NB4 (cell line): ENCODE measurements around the gene MEIOB.
A peak's percentile ranks its signal among the peaks of the same experiment; 100 is the strongest.

Source experiments
- DNase-seq: peaks from one replicate; pipeline ENCODE4 v3.0.0; 2010; ENCODE audit warnings: low read depth
- H3K4me3 ChIP-seq: one replicate; pipeline ENCODE4 v1.5.1; 2011; ENCODE audit warnings: mild to moderate bottlenecking, low read depth, low read length, moderate library complexity
- MYC ChIP-seq: IDR thresholded peaks from 2 replicates; pipeline ENCODE4 v1.6.1; 2011; ENCODE audit warnings: low read depth, low read length
- POLR2A ChIP-seq: IDR thresholded peaks from 2 replicates; pipeline ENCODE4 v1.6.1; 2011; ENCODE audit warnings: mild to moderate bottlenecking; ENCODE audit not compliant: insufficient read length; ENCODE audit errors: extremely low read depth
- TF ChIP-seq, protein P1 (sequence below): IDR thresholded peaks from 2 replicates; pipeline ENCODE4 v1.6.1; 2011; ENCODE audit warnings: low read depth, low read length
- TF ChIP-seq, protein P2 (sequence below): IDR thresholded peaks from one replicate; pipeline ENCODE4 v1.5.1; 2012; ENCODE audit warnings: low read depth, low read length

Gene MEIOB

DNA sequence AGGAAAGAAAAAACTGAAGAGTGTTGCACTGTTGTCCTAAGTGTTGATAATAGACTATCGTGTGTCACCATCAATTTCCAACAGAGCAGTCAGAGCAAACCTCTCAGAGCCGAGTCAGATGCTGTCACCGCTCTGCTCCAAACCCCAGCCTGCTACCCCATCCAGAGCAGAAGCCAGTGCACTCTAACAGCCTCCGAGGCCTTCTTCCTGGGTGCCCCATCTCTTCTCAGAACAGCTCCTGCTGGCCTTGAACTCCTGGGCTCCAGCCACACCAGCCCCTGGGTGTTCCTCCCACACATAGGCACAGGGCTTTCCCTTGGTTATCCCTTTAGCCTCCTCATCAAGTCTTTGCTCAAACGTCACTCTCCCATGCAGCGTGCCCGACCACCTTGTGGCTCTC is 21.0 kb downstream of the MEIOB start:
- no peak overlapping the region for H3K4me3 ChIP-seq
- no peak for DNase-seq
- TF ChIP-seq POLR2A = no peak
- TF ChIP-seq, protein P1, sequence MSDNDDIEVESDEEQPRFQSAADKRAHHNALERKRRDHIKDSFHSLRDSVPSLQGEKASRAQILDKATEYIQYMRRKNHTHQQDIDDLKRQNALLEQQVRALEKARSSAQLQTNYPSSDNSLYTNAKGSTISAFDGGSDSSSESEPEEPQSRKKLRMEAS = no peak
- TF ChIP-seq, protein P2, sequence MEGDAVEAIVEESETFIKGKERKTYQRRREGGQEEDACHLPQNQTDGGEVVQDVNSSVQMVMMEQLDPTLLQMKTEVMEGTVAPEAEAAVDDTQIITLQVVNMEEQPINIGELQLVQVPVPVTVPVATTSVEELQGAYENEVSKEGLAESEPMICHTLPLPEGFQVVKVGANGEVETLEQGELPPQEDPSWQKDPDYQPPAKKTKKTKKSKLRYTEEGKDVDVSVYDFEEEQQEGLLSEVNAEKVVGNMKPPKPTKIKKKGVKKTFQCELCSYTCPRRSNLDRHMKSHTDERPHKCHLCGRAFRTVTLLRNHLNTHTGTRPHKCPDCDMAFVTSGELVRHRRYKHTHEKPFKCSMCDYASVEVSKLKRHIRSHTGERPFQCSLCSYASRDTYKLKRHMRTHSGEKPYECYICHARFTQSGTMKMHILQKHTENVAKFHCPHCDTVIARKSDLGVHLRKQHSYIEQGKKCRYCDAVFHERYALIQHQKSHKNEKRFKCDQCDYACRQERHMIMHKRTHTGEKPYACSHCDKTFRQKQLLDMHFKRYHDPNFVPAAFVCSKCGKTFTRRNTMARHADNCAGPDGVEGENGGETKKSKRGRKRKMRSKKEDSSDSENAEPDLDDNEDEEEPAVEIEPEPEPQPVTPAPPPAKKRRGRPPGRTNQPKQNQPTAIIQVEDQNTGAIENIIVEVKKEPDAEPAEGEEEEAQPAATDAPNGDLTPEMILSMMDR = no peak
- no peak for TF ChIP-seq MYC

DNA sequence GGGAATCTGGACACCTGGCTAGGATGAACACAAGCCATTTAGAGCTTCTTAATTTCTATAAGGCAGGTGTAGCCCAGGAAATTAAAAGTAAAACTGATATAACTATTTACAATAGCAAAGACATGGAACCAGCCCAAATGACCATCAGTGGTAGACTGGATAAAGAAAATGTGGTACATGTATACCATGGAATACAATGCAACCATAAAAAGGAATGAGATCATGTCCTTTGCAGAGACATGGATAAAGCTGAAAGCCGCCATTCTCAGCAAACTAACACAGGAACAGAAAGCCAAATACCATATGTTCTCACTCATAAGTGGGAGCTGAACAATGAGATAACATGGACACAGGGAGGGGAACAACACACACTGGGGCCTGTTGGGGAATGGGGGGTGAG is 25.5 kb downstream of the MEIOB start:
- no peak overlapping the region for H3K4me3 ChIP-seq
- no peak for TF ChIP-seq POLR2A
- TF ChIP-seq, protein P2 = no peak
- TF ChIP-seq, protein P1 = no peak
- TF ChIP-seq MYC = no peak
- DNase-seq = no peak

DNA sequence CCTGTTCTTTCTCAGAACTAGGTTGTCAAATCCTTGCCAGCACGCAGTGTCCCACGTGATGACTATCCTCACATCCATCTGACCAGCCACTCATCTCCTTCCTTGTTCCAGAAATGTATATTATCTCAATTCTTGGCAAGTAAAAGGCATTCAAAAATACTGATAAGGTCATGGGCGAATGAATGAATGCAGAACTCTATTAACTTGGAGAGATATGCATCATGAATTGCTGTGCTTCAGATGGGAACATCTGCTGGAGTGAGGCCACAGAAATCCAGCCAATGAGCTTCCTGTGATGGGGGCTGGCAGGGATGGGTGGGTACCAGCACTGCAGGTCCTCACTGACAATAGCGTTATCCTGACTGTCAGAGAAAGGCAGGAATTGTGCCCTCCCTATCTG is 26.0 kb downstream of the MEIOB start:
- TF ChIP-seq, protein P1 = no peak
- TF ChIP-seq, protein P2 = no peak
- TF ChIP-seq MYC (no peak), POLR2A (no peak)
- no peak for DNase-seq
- H3K4me3 ChIP-seq = no peak overlapping the region

DNA sequence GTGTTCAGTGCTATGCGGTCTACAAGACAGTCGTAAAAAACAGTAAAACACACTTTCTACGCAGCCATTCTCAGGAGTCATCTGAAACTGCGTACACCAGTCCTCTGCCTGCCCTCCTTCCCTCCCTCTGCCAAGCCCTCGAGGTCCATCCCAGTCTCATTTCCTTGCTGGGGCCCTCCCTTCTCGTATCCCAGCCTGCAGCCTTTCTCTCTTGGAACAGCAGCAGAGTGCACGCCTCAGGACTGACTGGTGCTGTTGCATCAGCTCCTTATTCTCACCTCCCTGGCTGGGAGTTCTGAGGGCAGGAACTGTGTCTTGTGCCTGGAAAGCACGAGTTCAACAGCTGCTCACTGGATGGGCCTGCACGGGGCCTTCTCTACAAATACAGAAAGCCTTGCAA is 32.4 kb downstream of the MEIOB start:
- no peak for TF ChIP-seq POLR2A
- TF ChIP-seq, protein P2 = no peak
- no peak for TF ChIP-seq MYC
- TF ChIP-seq, protein P1 = no peak
- H3K4me3 ChIP-seq = no peak overlapping the region
- DNase-seq = peak; percentile 49

DNA sequence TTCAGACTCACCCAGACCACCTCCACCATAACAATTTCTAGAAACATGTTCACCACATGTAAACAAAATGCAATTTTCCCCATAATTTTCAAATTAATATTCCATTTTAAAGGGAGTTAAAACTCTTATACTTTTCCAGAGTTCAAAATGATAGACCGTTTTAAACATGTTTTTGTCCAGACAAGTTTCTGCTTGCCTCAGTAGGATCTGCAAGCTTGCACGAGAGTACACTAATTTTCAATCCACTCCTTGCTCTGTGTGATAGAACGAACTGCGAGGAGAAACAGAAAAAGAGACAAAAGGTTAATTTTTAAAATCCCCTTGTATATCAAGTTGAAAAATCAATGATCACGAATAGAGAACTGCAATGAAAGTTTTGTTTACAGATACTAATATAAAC is 37.9 kb downstream of the MEIOB start:
- TF ChIP-seq MYC (no peak), POLR2A (no peak)
- TF ChIP-seq, protein P2 = no peak
- TF ChIP-seq, protein P1 = no peak
- no peak for DNase-seq
- no peak overlapping the region for H3K4me3 ChIP-seq
